HepG2 (cell line): ENCODE results near the gene OPA3. TPM values are rescaled to one million over a fixed set of nuclear protein-coding genes. Genes with fewer than 3 reads are reported as not detected.

Experiments used
- AGO1 ChIP-seq: fragments of 200-400 bp; formaldehyde crosslinking; IDR thresholded peaks from 2 replicates; pipeline ENCODE4 v1.6.1; 2017; ENCODE audit warnings: mild to moderate bottlenecking, low read depth, low read length, moderate library complexity; ENCODE audit not compliant: poor library complexity, severe bottlenecking
- DPF2 ChIP-seq: sonication (generic); formaldehyde crosslinking; IDR thresholded peaks from 2 replicates; pipeline ENCODE4 v1.4.0; 2020; ENCODE audit warnings: mild to moderate bottlenecking, low read depth, missing genetic modification reagents, borderline replicate concordance
- HIVEP1 ChIP-seq: sonication (generic); formaldehyde crosslinking; IDR thresholded peaks from 2 replicates; pipeline ENCODE4 v1.4.0; 2020; ENCODE audit warnings: mild to moderate bottlenecking, missing genetic modification reagents
- IRF2 ChIP-seq: IDR thresholded peaks from 2 replicates; pipeline ENCODE4 v1.6.1; 2018; ENCODE audit warnings: missing genetic modification reagents, missing compliant biosample characterization
- KDM5A ChIP-seq: fragments of 200-600 bp; sonication (generic); IDR thresholded peaks from 2 replicates; pipeline ENCODE4 v1.7.0; 2018; ENCODE audit warnings: antibody characterized with exemption, mild to moderate bottlenecking, low read length, borderline replicate concordance
- MTA1 ChIP-seq: sonication (generic); formaldehyde crosslinking; IDR thresholded peaks from 2 replicates; pipeline ENCODE4 v1.4.0; 2020; ENCODE audit warnings: missing genetic modification reagents, mild to moderate bottlenecking, borderline replicate concordance
- NFE2L1 ChIP-seq: sonication (generic); formaldehyde crosslinking; IDR thresholded peaks from 2 replicates; pipeline ENCODE4 v1.4.0; 2020; ENCODE audit warnings: missing genetic modification reagents, mild to moderate bottlenecking, borderline replicate concordance
- SMAD1 ChIP-seq: sonication (generic); formaldehyde crosslinking; IDR thresholded peaks from 2 replicates; pipeline ENCODE4 v1.4.0; 2020; ENCODE audit warnings: missing genetic modification reagents, low read depth, mild to moderate bottlenecking, borderline replicate concordance
- YEATS2 ChIP-seq: sonication (generic); formaldehyde crosslinking; IDR thresholded peaks from 2 replicates; pipeline ENCODE4 v1.4.0; 2020; ENCODE audit warnings: missing genetic modification reagents, borderline replicate concordance
- ZNF263 ChIP-seq: sonication (generic); formaldehyde crosslinking; IDR thresholded peaks from 2 replicates; pipeline ENCODE4 v1.4.0; 2020; ENCODE audit warnings: missing genetic modification reagents
- ZNF562 ChIP-seq: sonication (generic); formaldehyde crosslinking; IDR thresholded peaks from 2 replicates; pipeline ENCODE4 v1.8.0; 2022; ENCODE audit warnings: missing genetic modification reagents, borderline replicate concordance
- ZNF839 ChIP-seq: sonication (generic); formaldehyde crosslinking; IDR thresholded peaks from 2 replicates; pipeline ENCODE4 v1.4.0; 2020; ENCODE audit warnings: missing genetic modification reagents, mild to moderate bottlenecking, borderline replicate concordance
- ZSCAN12 ChIP-seq: sonication (generic); formaldehyde crosslinking; IDR thresholded peaks from 2 replicates; pipeline ENCODE4 v1.9.0; 2021; ENCODE audit warnings: mild to moderate bottlenecking, missing genetic modification reagents
- polyA plus RNA-seq, 8 experiments: library from polyadenylated mRNA; depleted of rRNA in 3 of 8; stranded (reverse) in 7 of 8; unstranded in 1 of 8; fragments of >200 nt; fragmentation: Illumina TruSeq in 4 of 8; extraction: Trizol in 4 of 8; gene quantifications; 2 replicates each; pipeline versions ENCODE4 v1.2.1 to v1.2.3, GENCODE V29; 2011 to 2016; ENCODE audit warnings: low read depth in 4 of 8, missing spikeins in 1 of 8, mixed read lengths in 1 of 8; ENCODE audit not compliant: insufficient read depth in 1 of 8
- total RNA-seq, 5 experiments: library from RNA; depleted of rRNA; stranded (reverse); fragments of >200 nt; fragmentation: Illumina TruSeq; extraction: Trizol; gene quantifications; 2 replicates each; pipeline ENCODE4 v1.2.3, GENCODE V29; 2016; ENCODE audit warnings: low read depth in 1 of 5
- TF ChIP-seq, protein P1 (sequence below): sonication (generic); formaldehyde crosslinking; IDR thresholded peaks from 2 replicates; pipeline ENCODE4 v1.5.1; 2020; ENCODE audit warnings: mild to moderate bottlenecking, moderate library complexity, missing genetic modification reagents
- TF ChIP-seq, protein P2 (sequence below): sonication (generic); formaldehyde crosslinking; IDR thresholded peaks from 2 replicates; pipeline ENCODE4 v1.4.0; 2020; ENCODE audit warnings: mild to moderate bottlenecking, missing genetic modification reagents, borderline replicate concordance
- TF ChIP-seq, protein P3 (sequence below): sonication (generic); formaldehyde crosslinking; IDR thresholded peaks from 2 replicates; pipeline ENCODE4 v1.4.0; 2020; ENCODE audit warnings: missing genetic modification reagents, borderline replicate concordance

The OPA3 gene
- total and polyA plus RNA-seq, 2 of the 13 experiments (the other 11 are each of a cell fraction or from before 2014, with no cell fraction given) = 8.3 to 17.7 TPM

DNA sequence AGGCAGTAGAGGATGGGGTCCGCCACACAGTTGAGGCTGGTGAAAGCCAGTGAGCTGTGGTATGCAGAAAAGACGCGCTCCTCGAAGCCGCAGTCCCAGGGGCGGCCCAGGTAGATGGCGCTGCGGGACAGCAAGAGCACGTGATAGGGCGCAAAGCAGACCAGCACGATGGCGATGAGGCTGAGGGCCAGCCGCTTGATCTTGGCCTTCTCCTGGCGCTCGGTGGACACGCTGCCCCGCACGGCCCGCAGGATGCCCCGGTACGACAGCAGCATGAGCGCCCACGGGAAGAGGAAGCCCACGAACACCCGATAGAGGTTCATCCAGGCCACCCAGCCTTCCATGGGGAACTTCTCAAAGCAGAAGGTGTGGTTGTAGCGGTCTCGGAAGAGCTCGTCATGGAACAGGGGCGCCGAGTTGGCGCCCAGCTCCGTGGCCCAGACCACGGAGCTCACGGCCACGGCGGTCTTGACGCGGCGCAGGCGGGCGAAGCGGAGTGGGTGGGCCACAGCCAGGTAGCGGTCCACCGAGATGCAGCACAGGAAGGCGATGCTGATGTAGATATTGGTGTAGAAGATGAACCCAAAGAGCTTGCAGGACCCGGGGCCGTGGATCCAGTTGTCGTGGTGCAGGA is 6.5 kb upstream of the OPA3 start (continued):
- TF ChIP-seq MTA1 (CRISPR knock-in tag) (0 out of 2 replicates have a peak, but pooled peaks have one; percentile 59), ZNF562 (CRISPR knock-in tag) (no peak), IRF2 (CRISPR knock-in tag) (peak; percentile 89; the same call in 1 of the 2 replicates), KDM5A (no peak), HIVEP1 (CRISPR knock-in tag) (no peak), ZNF263 (CRISPR knock-in tag) (peak; percentile 40; the same call in 1 of the 2 replicates), ZNF839 (CRISPR knock-in tag) (no peak), SMAD1 (CRISPR knock-in tag) (peak; percentile 69; the same call in 1 of the 2 replicates), ZSCAN12 (CRISPR knock-in tag) (no peak), AGO1 (no peak), YEATS2 (CRISPR knock-in tag) (peak; percentile 78; the same call in 1 of the 2 replicates), DPF2 (CRISPR knock-in tag) (no peak), NFE2L1 (no peak)
- TF ChIP-seq, protein P1, sequence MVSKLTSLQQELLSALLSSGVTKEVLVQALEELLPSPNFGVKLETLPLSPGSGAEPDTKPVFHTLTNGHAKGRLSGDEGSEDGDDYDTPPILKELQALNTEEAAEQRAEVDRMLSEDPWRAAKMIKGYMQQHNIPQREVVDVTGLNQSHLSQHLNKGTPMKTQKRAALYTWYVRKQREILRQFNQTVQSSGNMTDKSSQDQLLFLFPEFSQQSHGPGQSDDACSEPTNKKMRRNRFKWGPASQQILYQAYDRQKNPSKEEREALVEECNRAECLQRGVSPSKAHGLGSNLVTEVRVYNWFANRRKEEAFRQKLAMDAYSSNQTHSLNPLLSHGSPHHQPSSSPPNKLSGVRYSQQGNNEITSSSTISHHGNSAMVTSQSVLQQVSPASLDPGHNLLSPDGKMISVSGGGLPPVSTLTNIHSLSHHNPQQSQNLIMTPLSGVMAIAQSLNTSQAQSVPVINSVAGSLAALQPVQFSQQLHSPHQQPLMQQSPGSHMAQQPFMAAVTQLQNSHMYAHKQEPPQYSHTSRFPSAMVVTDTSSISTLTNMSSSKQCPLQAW (CRISPR knock-in tag) = peak; percentile 45; the same call in 1 of the 2 replicates
- TF ChIP-seq, protein P2, sequence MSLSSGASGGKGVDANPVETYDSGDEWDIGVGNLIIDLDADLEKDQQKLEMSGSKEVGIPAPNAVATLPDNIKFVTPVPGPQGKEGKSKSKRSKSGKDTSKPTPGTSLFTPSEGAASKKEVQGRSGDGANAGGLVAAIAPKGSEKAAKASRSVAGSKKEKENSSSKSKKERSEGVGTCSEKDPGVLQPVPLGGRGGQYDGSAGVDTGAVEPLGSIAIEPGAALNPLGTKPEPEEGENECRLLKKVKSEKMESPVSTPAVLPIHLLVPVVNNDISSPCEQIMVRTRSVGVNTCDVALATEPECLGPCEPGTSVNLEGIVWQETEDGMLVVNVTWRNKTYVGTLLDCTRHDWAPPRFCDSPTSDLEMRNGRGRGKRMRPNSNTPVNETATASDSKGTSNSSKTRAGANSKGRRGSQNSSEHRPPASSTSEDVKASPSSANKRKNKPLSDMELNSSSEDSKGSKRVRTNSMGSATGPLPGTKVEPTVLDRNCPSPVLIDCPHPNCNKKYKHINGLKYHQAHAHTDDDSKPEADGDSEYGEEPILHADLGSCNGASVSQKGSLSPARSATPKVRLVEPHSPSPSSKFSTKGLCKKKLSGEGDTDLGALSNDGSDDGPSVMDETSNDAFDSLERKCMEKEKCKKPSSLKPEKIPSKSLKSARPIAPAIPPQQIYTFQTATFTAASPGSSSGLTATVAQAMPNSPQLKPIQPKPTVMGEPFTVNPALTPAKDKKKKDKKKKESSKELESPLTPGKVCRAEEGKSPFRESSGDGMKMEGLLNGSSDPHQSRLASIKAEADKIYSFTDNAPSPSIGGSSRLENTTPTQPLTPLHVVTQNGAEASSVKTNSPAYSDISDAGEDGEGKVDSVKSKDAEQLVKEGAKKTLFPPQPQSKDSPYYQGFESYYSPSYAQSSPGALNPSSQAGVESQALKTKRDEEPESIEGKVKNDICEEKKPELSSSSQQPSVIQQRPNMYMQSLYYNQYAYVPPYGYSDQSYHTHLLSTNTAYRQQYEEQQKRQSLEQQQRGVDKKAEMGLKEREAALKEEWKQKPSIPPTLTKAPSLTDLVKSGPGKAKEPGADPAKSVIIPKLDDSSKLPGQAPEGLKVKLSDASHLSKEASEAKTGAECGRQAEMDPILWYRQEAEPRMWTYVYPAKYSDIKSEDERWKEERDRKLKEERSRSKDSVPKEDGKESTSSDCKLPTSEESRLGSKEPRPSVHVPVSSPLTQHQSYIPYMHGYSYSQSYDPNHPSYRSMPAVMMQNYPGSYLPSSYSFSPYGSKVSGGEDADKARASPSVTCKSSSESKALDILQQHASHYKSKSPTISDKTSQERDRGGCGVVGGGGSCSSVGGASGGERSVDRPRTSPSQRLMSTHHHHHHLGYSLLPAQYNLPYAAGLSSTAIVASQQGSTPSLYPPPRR = 0 out of 2 replicates have a peak, but pooled peaks have one; percentile 21
- TF ChIP-seq, protein P3, sequence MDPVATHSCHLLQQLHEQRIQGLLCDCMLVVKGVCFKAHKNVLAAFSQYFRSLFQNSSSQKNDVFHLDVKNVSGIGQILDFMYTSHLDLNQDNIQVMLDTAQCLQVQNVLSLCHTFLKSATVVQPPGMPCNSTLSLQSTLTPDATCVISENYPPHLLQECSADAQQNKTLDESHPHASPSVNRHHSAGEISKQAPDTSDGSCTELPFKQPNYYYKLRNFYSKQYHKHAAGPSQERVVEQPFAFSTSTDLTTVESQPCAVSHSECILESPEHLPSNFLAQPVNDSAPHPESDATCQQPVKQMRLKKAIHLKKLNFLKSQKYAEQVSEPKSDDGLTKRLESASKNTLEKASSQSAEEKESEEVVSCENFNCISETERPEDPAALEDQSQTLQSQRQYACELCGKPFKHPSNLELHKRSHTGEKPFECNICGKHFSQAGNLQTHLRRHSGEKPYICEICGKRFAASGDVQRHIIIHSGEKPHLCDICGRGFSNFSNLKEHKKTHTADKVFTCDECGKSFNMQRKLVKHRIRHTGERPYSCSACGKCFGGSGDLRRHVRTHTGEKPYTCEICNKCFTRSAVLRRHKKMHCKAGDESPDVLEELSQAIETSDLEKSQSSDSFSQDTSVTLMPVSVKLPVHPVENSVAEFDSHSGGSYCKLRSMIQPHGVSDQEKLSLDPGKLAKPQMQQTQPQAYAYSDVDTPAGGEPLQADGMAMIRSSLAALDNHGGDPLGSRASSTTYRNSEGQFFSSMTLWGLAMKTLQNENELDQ = no peak
